Hematopoietic multipotent progenitor cell treated with erythropoietin and hydrocortisone succinate and interleukin-3 and kit ligand, for 17 days (in vitro differentiated cells): Measurements from ENCODE around the gene OPN4.

Source experiments
- DNase-seq: peaks from one replicate; pipeline ENCODE4 v3.0.0-alpha.2; 2015; ENCODE audit warnings: low spot score

OPN4 gene

GRCh38 chr10:86681047-86681446 lies 26.7 kb downstream of the OPN4 start:
- peak; percentile 40 for DNase-seq

- no peak for DNase-seq
These were observed 27.5 kb downstream of the OPN4 start for GRCh38 chr10:86681722-86682386.

DNA sequence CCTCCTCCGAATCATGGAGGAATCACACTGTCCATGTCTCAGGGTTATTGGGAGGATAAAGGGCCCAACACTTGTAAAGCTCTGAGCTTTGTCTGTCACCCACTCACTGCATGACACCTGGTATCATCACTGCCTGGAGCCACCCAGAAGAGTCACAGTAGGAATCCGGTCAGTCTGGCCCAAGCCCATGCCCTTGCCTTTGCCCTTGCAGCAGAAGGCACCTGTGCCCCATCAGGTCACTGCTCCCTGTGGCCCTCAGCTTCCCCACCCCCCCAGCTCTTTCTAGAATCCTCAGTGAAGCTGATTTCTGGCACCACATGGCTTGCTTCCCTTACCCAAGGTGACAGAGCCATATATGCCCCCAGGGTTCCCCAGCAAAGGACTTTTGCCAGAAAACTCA lies 28.3 kb downstream of the OPN4 start:
- no peak for DNase-seq

GRCh38 chr10:86684331-86685097 lies 30.2 kb downstream of the OPN4 start:
- no peak for DNase-seq

DNA sequence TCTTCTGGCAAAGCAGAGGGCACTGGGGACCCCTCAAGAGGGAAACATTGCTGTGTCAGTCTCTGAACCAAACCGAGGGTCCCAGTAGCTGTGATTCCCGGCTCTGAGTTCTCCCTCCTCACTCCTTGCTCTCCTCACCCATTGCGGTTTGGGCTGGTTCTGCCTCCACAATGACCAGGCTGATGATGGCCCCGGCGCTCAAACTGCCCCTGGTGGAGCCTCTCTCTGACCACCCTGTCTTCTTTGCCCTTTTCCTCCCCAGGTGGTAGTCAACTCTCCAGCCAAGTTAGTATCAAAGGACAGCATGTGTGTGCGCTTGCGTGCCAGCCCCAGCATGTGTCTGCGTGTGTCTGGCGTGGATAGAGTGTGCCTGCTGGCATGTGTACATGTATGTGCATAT lies 31.1 kb downstream of the OPN4 start:
- DNase-seq: no peak

GRCh38 chr10:86685893-86686632 lies 31.7 kb downstream of the OPN4 start:
- no peak for DNase-seq

GRCh38 chr10:86686972-86687371 lies 32.6 kb downstream of the OPN4 start:
- no peak for DNase-seq

GRCh38 chr10:86687750-86688149 lies 33.4 kb downstream of the OPN4 start:
- DNase-seq: no peak

GRCh38 chr10:86688398-86688921 lies 34.1 kb downstream of the OPN4 start:
- peak; percentile 57 for DNase-seq

DNA sequence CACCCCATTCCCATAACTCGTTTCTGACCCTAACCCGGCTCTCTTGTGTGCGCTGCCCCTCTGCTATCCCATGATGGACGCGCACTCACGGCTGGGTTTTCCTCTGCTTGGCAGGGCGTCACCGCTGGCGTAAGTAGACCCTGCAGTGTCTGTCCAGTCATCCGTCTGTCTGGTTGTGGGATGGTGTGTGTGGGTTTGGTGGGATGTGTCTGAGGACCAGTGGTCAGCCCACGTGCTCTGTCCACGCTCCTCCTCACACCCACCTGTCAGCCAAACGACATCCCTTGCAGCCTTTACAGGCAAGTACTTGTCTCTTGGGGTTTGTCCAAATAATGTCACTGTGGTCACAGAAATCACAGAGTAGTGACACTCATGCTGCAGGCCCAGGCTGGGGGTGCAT lies 34.8 kb downstream of the OPN4 start:
- DNase-seq: no peak

- no peak for DNase-seq
These were observed 35.9 kb downstream of the OPN4 start for GRCh38 chr10:86690231-86690630.

GRCh38 chr10:86690657-86691084 lies 36.3 kb downstream of the OPN4 start:
- DNase-seq: no peak

- no peak for DNase-seq
These were observed 37.1 kb downstream of the OPN4 start for GRCh38 chr10:86691333-86692022.

DNA sequence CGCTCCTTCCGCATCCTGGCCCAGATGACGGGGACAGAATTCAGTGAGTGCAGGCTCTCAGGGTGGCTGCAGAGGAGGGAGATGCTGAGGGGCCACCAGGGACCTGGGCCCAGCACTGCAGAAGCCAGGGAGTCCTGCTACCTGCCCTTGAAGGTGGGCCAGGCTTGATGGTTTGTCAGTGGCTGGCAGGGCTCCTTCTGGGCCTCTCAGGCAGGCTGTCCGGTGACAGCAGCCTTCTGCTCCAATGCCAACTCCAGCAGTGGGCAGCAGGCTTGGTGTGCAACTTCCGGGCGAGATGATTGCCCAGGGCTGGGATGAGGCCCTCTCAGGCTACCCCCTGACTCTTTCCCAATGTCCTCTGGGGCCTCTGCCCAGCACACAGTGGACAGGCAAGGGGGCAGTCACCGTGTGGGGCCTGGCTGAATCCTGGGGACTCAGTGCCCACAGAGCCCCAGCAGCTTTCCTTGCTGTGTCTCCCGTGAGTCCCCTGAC lies 37.7 kb downstream of the OPN4 start:
- no peak for DNase-seq

DNA sequence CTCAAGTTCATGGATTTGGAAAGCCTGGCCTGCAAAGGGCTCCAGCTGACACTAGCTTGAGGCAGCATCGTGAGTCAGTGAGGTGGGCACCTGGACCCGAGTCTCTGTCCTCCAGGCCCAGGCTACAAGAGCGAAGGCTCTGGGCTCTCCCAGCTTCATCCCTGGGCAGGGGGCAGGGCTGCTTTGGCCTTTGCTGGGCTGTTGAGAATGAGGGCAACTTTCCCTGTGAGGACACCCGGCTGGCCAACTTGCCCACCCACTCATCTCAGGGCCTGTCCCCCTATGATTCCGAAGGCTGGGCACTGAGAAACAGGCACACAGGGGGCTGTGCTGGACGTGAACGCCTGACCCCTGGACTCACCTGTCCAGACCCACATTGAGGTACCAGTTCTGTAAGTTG lies 38.3 kb downstream of the OPN4 start:
- no peak for DNase-seq

GRCh38 chr10:86693275-86693674 lies 38.9 kb downstream of the OPN4 start:
- DNase-seq: no peak

DNA sequence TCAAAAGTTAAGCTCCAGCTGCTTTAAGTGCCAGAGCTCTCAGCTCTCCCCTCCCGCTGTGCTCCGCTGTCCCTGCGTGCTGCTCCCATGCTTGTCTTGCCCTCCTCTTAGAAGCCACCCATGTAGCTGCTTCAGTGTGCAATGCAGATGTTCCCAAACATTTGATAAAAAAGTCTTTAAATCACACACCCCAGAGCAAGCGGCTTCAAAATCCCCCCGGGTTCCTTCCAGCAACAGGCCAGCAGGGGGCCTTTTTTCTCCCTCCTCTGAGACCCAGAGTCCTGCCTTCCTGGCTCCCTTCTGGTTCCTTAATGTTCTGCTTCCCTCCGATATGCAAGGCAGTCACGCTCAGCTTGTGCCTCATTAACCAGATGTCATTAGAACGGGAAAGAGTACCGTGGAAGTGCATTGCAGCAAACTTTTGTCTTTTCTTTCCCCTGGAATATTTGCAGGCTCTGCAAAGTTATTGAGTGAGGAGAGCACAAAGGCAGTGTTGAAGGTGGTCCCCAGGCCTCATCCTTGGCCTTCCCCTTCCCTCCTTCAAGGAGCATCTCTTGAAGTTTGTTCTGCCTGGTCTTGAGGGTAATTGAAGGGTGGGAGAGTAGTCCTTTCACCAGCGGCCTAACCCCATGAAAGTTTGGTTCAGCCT lies 39.5 kb downstream of the OPN4 start:
- DNase-seq: no peak

DNA sequence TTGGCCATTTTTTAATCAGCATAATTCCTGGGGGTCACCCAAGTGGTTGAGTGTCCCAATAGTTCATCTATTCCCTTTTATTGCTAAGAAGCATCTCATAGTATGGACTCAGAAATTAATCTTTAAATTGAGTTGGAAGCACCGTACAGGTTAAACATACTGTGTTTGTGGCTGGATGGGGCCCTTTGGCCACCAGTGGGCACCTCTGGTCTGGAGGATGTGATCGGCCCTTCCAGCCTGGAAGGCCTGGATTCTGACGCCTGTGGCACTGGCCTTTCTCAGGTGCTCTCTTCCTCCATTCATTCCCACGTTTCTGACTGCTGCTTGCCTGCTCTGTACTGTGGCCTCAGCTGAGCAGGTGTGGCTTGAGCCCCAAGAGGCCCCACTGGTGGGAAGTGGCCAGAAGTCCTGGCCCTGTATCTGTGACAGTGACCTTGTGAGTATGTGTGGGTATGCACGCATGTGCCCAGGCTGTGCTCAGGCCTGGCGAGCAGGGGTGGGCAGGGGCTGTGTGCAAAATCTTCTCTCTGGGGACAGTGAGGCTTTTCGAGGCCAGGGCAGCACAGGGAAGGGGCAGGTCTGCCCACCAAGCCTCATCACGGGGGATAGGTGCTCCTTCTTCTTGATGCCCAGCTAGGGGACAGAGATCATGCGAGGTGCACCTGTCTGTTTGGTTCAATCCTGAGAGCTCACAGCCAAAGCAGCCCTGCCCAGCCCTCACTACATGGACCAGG lies 44.0 kb downstream of the OPN4 start:
- DNase-seq: no peak

GRCh38 chr10:86699125-86699524 lies 44.8 kb downstream of the OPN4 start:
- no peak for DNase-seq

GRCh38 chr10:86699541-86699940 lies 45.2 kb downstream of the OPN4 start:
- no peak for DNase-seq
